ENCODE data around the gene WWOX. TPM values are rescaled to one million over a fixed set of nuclear protein-coding genes. Genes with fewer than 3 reads are reported as not detected.

The WWOX gene
- total and polyA plus RNA-seq, 2 donors (not counting 3 experiments of a cell fraction or from before 2014, with no cell fraction given), result 6.2 to 12.5 TPM

GRCh38 chr16:78240459-78241222 is 141.2 kb downstream of the WWOX start:
- H3K27ac ChIP-seq (ENCODE audit: insufficient read depth, low read depth, low read length), result no peak overlapping the region

More at GRCh38 chr16:78240459-78241222, 141.2 kb downstream of the WWOX start:
- Histone ChIP-seq H3K79me2 (ENCODE audit: control insufficient read depth, insufficient read depth, low read length) (no peaks in the 10 kb centered on the region), H3K27me3 (ENCODE audit: control insufficient read depth in 2 of 2, insufficient read depth in 2 of 2, low read length in 2 of 2) (no peaks in the 10 kb centered on the region), H3K4me1 (ENCODE audit: control insufficient read depth, extremely low read depth, insufficient read depth, low read length) (no peaks in the 10 kb centered on the region), H3K4me2 (ENCODE audit: insufficient read depth, low read length) (no peak overlapping the region), H2AFZ (ENCODE audit: low read depth, low read length) (no peak overlapping the region), H3K9me1 (replicated peaks; ENCODE audit: control insufficient read depth, extremely low read depth, insufficient read depth, low read length) (no peaks in the 10 kb centered on the region), H3K9ac (replicated peaks; ENCODE audit: extremely low read depth, insufficient read depth, low read length) (no peak overlapping the region), H4K20me1 (replicated peaks; ENCODE audit: control insufficient read depth, extremely low read depth, insufficient read depth, low read length) (no peaks in the 10 kb centered on the region), H3K4me3 (replicated peaks in 1 of 3; ENCODE audit: insufficient read depth in 1 of 3, low read depth in 1 of 3, low read length in 3 of 3) (no peak overlapping the region), H3K36me3 (ENCODE audit: control insufficient read depth in 2 of 2, extremely low read depth in 1 of 2, insufficient read depth in 2 of 2, low read length in 2 of 2) (no peaks in the 10 kb centered on the region), H3K9me3 (replicated peaks; ENCODE audit: control insufficient read depth, insufficient read depth, low read length) (no peaks in the 10 kb centered on the region)
- CTCF ChIA-PET, result no interaction called here
- BruUV-seq (replicated peaks), result no TSS peak
- no peak for DNase-seq (ENCODE audit: low read depth, low spot score)
- intact Hi-C loops (cut with micrococcal nuclease) (no loop called here), dilution Hi-C loops (cut with MboI; ENCODE audit: extremely low pct_ligation_motif_present, low sequenced_read_pairs) (no loop called here)
- TF ChIP-seq MYC (IDR thresholded peaks at IDR 0.05; ENCODE audit: low read depth, low read length), result no peak
- no peak for TF ChIP-seq GATA2 (IDR thresholded peaks at IDR 0.05; ENCODE audit: insufficient read depth, insufficient read length, low read depth, low read length)
- no peak for TF ChIP-seq EZH2 (IDR thresholded peaks at IDR 0.05; ENCODE audit: borderline replicate concordance, low read depth, low read length, severe bottlenecking)
- TF ChIP-seq POLR2A (IDR thresholded peaks at IDR 0.05; ENCODE audit: low read depth, low read length), result no peak
- TF ChIP-seq JUN (IDR thresholded peaks at IDR 0.05; ENCODE audit: borderline replicate concordance, insufficient read depth, insufficient read length, low read depth), result no peak
- TF ChIP-seq, protein P1, sequence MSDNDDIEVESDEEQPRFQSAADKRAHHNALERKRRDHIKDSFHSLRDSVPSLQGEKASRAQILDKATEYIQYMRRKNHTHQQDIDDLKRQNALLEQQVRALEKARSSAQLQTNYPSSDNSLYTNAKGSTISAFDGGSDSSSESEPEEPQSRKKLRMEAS (IDR thresholded peaks at IDR 0.05; ENCODE audit: insufficient read depth, insufficient read length), result no peak
- TF ChIP-seq CTCF (IDR thresholded peaks at IDR 0.05; ENCODE audit: extremely low read depth in 1 of 2, insufficient read depth in 1 of 2, low read depth in 1 of 2, low read length in 2 of 2), result no peak
- TF ChIP-seq FOS (IDR thresholded peaks at IDR 0.05; ENCODE audit: borderline replicate concordance, insufficient read depth, low read length), result no peak
- TF ChIP-seq POLR2AphosphoS5 (IDR thresholded peaks at IDR 0.05; ENCODE audit: insufficient read depth, low read depth, low read length), result no peak
- POLR2A ChIA-PET, result no interaction called here
- no peak for FAIRE-seq
